GM19240 (cell line): ENCODE data around the gene SCN2A.

Experiments
- DNase-seq: peaks from one replicate; pipeline ENCODE4 v3.0.0; 2011; ENCODE audit warnings: low spot score; ENCODE audit not compliant: insufficient read length

The SCN2A gene

GRCh38 chr2:165414187-165414586 is 175.0 kb downstream of the SCN2A start:
- DNase-seq = no peak

- DNase-seq = no peak
These were observed 177.8 kb downstream of the SCN2A start for GRCh38 chr2:165417009-165417408.

GRCh38 chr2:165420231-165420630 is 181.0 kb downstream of the SCN2A start:
- no peak for DNase-seq

- DNase-seq = no peak
These were observed 183.9 kb downstream of the SCN2A start for GRCh38 chr2:165423081-165423480.

DNA sequence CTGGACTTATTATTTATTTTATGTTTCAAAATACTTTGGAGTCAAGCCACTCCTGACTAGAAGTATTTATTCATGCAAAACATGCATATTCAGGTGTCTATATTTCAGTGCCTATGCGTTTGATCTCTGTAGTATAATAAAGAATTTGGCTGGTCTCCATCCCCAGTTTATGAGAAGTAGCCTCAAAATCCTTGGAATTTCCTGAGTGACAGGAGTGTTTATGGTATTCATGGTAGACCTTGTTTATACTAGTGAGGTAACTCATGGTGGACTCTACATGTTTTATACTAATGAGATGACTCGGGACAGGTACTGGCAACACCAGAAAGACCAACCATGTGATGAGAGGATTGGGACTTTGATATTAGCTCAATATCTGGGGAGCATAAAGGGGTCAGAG is 186.3 kb downstream of the SCN2A start:
- no peak for DNase-seq

DNA sequence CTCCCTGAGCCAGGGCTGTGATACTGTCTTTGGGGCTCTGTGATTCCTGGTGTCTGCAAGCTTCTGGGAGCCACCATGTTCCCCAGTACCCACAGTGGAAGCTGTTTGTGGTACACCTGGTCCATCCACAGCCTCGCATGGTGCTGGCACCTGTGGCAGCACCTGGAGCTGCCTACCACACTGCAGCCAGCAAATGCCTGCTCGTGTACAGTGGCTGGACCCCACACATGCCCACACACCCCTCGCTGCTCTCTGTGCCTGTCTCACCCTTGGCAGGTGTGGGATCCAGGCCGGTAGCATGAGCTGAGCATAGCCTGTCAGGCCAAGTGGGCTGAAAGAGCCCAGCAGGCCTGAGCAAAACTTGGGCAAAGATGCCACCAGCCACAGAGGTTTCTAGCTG is 188.5 kb downstream of the SCN2A start:
- DNase-seq = no peak

DNA sequence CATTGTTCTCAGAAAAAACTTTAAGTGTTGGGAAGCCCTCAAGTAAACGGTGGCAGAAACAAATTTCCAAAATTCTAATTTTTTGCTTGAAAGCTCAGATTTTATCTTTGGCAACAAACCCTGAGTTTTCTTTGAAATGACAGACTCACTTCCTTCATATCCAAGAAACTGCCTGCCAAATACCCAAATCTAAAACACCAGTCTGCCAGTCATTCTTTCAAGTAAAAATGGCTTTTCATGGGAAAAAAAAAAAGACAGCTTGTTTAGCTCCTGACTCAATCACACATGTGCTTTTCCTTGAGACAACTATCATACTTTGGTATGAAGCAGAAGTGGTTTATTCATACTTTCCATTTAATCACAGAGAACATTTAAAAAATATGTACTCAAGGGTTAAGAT is 189.7 kb downstream of the SCN2A start:
- no peak for DNase-seq

GRCh38 chr2:165431014-165431413 is 191.8 kb downstream of the SCN2A start:
- DNase-seq = no peak

GRCh38 chr2:165432234-165432966 is 193.2 kb downstream of the SCN2A start:
- no peak for DNase-seq

DNA sequence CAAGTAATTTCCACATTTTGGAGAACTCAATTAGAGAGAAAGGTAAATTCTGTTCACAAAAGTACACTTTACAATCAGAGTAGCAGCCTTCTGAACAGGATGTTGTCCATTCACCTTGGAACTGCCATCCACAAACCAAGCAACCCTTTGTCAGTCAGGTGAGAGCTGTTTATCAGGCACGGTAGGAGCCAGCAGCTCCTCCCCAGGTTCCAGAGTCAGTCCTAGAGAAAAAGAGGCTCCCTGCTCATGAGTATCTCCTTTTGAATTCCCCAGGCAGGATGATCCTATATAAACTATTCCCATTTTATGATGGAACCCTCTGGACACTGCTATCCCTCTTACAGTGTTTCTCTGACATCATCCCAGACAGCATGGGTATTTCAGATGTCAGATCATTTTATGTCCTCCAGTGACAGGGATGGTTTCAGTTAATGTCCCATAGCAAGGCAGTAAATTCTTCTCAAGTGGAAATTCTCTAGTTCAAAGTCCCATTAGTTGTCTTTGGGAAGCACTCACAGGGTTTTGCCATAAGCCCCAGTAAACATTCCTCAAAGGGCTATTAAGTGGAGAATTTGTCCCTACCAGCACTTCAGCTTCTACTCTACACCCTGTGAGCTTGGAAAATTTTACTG is 195.8 kb downstream of the SCN2A start:
- no peak for DNase-seq

DNA sequence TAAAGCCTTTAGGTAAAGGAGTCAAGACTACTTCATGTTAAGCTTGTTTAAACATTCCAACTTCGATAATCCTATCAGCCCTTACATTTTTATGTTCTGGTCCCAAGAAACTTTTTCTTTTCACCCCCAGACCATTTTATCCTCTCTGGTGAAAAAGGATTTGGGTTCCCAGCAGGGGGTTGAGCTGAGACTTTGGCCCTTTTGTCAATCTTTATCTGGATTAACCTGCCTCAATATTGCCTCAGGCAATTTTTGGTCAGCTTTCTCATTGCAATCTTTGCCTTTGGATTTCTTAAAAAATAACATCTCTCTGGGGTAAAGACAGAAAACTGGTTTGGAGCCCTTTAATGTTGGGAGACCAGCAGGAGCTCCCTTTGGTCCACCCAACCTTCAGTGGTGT is 196.4 kb downstream of the SCN2A start:
- DNase-seq = no peak

GRCh38 chr2:165436559-165436958 is 197.3 kb downstream of the SCN2A start:
- DNase-seq = no peak

GRCh38 chr2:165440367-165440766 is 201.2 kb downstream of the SCN2A start:
- DNase-seq = no peak
